GM21390 (cell line): ENCODE results near the gene SCAF8.
"Not testable (repeated sequence)": the region's sequence is repeated elsewhere in the genome, so short reads cannot be mapped to it uniquely, and the experiment has no call there.

Experiments
- ATAC-seq: cut with Tn5 transposase; IDR thresholded peaks from one replicate; pipeline ENCODE4 v1.9.1; 2021; ENCODE audit not compliant: unreplicated experiment

SCAF8 gene

DNA sequence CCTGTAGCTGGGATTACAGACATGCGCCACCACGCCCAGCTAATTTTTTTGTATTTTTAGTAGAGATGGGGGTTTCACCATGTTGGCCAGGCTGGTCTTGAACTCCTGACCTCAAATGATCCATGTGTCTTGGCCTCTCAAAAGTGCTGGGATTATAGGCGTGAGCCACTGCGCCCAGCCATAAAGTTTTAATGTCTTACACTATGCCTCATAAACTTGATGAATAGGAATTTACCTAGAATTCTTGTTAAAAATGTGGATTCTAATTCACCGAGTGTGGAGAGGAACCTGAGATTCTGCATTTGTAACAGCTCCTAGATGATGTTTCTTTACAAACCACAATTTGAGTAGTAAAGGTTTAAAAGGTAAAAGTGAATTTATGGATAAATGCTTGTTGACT, 45.9 kb downstream of the SCAF8 start:
- ATAC-seq = not testable (repeated sequence)

- ATAC-seq = no peak
These were observed 49.0 kb downstream of the SCAF8 start for GRCh38 chr6:154782193-154782592.

DNA sequence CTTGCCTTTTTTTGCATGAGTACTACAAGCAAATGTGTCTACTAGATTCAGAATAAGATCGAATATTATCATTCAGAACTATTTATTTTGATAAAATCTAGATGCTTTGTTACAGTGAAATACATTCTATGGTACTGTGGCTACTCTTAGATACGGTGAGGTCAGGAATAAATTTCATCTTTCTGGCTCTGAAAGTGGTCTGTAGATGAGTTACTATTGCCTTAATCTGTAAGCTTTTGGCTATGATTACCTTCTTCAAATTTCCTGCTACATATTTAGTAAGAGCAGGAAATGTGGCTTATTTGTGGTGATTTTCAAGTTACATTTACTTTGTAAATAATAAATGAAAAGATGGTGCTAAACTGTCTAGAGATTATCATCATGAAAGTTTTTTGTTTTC, 50.0 kb downstream of the SCAF8 start:
- no peak for ATAC-seq

GRCh38 chr6:154785075-154785474, 51.9 kb downstream of the SCAF8 start:
- ATAC-seq = no peak

- no peak for ATAC-seq
These were observed 53.1 kb downstream of the SCAF8 start for GRCh38 chr6:154786144-154786868.

GRCh38 chr6:154791556-154792317, 58.5 kb downstream of the SCAF8 start:
- no peak for ATAC-seq

DNA sequence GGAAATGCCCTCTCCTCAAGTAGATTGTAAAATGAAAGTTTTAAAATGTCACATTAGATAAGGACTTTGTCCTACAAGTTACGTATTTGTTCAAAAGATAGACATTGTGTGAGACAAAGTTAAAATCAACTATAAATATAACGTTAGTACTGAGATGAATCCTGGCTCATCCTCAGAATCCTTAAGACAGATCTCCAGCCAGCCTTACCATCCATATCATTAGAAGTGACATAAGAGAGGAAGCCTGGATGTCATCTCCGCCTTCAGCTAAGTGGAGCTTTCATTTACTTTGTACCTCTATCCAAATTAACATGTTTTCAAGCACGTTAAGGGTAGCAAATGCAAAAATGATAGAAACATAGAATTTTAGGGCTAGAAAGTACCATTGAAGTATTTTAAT, 59.1 kb downstream of the SCAF8 start:
- ATAC-seq = no peak

DNA sequence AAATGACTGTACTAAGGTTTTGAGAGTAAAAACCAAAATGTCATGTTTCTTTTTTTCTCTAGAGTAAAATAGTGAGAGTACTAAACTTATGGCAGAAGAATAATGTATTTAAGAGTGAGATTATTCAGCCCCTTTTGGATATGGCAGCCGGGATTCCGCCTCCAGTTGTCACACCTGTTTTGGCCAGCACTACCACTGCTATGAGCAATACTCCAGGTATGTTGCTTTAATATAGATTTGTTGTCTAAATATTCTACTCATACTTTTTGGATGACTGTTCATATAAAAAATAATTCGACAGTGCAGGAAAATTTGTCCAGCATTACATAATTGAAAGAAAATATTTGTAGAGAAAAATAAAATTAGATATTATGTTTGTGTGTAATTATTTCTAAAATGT, 59.5 kb downstream of the SCAF8 start:
- no peak for ATAC-seq

DNA sequence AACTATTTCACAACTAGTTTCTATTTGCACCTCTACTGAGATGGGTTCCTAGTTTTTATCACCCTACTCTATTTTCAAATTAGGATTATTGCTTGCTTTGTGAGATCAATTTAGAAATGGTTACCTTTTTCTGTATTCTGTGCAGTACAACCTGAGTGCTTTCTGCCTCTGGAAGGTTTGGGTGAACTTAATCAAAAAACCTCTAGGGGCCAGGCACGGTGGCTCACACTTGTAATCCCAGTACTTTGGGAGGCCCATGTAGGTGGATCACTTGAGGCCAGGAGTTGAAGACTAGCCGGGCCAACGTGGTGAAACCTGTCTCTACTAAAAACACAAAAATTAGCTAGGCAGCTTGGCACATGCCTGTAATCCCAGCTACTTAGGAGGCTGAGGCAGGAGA, 63.3 kb downstream of the SCAF8 start:
- ATAC-seq = no peak

DNA sequence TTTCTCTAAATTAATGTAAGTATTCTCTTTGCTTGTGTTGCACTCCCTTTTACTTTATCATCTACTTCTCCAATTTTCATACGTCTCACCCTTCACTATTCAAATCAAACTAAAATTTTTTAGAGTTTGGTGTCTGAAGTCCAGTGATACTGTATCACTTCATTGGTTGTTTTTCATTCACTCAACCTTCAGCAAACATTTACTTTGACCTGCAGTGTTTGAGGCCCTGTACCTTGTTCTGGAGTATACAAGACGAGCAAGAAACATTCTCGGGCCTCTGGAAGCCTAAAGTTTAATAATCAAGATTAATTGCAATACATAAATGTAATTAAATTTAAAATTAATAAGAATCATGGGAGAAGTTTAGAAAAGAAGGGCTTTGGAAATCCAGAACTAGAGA, 64.6 kb downstream of the SCAF8 start:
- ATAC-seq = no peak

DNA sequence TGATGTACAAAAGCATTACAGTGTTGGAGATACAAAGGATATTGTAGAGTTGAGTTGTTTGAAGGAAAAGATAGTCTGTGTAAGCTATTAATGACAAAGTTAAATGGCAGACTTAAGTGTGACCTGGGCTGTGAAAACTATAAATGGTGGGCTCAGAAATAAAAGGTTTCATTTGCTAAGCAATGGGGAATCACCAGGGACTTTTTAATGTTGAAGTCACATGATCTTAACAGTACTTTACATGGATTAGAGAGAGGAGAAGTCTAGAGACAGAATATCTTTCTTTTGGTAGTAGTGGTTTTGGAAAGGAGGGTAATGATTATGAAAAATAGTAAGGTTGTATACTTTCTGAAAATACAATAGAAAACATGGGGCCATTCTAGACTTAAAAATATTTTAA, 67.1 kb downstream of the SCAF8 start:
- ATAC-seq = no peak

DNA sequence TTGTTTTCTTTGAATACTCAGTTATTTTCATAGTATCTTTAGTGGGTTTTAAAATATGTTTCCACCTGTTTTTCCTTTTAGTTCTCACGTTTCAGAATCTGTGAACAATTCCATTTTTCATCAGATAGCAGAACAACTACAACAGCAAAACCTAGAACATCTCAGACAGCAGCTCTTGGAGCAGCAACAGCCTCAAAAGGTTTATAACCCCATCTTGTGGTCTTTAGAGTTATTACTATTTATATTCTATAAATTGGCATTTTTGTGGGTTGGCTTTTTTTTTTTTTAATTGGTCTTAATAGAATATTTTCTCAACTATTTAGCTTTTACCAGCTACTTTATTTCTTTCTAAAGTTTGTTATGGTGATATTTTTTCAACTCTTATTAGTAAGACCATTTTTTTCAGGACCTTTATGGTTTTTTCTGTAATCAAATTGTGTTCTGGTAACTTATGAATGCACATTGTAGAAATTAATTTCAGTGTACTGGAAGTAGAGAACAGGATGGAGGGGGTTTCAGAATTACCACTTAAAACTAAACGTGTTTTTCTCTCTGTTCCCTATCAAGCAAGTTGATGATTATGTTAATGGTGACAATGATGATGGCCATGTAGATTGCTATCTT, 72.2 kb downstream of the SCAF8 start:
- no peak for ATAC-seq

DNA sequence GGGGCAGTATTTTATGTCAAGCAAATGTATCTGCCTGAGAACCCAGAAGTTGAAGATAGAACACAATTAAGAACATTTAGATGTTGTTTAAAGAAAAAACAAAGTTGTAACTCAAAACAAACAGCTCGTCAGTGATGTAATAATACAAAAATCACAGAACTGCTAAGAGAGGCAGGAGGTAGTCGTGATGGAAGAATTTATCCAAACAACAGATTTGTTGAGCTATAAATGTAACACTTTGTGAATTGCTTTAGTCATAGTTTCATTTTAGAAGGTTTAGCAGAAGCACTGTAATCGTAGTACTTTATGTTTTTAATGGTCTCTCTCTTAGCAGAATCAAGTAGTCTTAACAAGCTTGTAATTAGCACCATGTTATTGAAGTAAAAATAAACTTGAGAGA, 73.6 kb downstream of the SCAF8 start:
- ATAC-seq = no peak

DNA sequence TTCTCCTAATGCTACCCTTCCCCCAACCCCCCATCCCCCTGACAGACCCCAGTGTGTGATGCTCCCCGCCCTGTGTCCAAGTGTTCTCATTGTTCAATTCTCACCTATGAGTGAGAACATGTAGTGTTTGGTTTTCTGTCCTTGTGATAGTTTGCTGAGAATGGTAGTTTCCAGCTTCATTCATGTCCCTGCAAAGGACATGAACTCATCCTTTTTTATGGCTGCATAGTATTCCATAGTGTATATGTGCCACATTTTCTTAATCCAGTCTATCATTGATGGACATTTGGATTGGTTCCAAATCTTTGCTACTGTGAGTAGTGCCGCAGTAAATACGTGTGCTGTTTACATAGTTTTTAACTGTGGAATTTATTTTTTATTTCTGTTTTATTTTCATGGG, 78.4 kb downstream of the SCAF8 start:
- ATAC-seq = not testable (repeated sequence)

- peak; percentile 91 for ATAC-seq
These were observed 80.8 kb downstream of the SCAF8 start for GRCh38 chr6:154814063-154814462.

GRCh38 chr6:154815938-154816820, 83.0 kb downstream of the SCAF8 start:
- ATAC-seq = no peak

DNA sequence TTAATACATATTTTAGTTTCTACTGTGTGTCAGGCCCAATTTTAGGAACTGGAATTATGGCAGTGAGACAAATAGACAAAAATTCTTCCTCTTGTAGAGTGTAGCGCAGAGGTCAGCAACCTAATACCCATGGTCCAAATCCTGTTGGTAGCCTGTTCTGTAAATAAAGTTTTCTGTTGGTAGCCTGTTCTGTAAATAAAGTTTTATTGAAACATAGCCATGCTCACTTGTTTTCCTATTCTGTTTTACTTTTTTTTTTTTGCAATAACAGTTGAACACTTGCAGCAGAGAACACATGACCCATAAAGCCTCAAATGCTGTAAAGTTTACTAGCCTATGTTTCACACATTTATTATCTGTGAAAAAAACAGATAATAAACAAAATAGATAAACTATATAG, 87.9 kb downstream of the SCAF8 start:
- no peak for ATAC-seq

DNA sequence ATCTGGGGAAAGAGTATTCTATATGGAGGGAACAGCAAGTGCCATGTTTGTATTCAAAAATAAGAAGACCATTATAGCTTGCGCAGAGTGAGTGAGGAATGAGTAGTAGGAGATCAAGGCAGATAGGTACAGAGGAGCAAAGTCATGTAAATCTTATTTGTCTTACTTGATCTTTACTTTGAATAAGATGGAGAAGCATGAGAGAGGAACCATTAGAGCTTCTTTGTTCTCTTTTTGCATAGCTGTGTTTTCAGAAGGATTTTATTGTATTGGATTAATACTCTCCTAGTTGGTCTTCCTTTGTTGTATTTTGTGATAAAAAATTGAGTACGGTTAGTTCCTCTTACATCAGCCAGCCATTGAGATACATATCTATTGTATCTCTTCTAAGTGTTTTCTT, 88.4 kb downstream of the SCAF8 start:
- ATAC-seq = no peak

- no peak for ATAC-seq
These were observed 89.8 kb downstream of the SCAF8 start for GRCh38 chr6:154822947-154823558.

DNA sequence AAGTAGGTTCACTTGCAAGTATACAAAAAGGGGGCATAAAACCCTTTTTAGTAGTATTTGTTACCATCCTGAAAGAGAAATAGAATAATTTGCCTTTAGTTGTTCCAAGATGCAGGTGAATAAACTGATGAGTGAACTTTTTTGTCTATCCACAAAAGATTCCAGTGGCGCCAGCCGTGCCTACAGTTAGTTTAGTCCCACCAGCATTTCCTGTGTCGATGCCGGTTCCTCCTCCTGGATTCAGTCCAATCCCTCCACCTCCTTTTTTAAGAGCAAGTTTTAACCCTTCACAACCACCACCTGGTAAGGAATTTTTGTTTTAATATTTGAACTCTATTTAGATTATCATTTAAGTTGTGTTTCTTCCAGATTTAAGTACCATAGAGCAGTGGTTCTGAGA, 90.9 kb downstream of the SCAF8 start:
- ATAC-seq = no peak

DNA sequence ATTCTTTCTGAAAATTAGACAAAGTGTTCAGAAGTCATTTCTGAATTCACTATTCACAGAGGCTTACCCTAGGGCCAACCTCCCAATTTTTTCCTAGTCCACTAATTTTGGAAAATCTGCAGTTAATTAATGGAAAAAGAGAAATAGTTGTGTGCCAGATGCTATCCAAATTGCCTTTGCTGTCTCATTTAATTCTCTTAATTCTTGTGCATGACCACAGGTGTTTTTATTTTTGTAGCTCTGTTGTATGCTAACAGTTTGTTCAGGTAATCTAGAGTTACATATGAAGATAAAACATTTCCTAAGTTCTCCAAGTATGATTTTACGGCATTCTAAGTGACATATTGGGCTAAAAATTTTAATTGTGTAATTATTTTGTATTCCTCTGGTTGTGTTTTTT, 96.8 kb downstream of the SCAF8 start:
- ATAC-seq = no peak
